Measurements from ENCODE around the gene MRE11.

MRE11 gene

GRCh38 chr11:94493281-94494125 lies at the start of gene MRE11, which contains the start of gene ANKRD49:
TSS of gene MRE11 (minus strand) at chr11:94493844. CDS start at chr11:94492801, 1,043 bp downstream.
TSS of gene ANKRD49 (plus strand) at chr11:94493984. CDS start at chr11:94496694, 2,710 bp downstream.
- 0 out of 2 replicates have a peak, but pooled peaks have one; percentile 4 for TF ChIP-seq GATA2 (IDR thresholded peaks at IDR 0.05; ENCODE audit: low read depth, low read length)
- TF ChIP-seq GATA3 (IDR thresholded peaks at IDR 0.05; ENCODE audit: low read depth, low read length) = no peak

- TF ChIP-seq GATA2 (IDR thresholded peaks at IDR 0.05; ENCODE audit: low read depth, low read length) (no peak), GATA3 (IDR thresholded peaks at IDR 0.05; ENCODE audit: low read depth, low read length) (no peak)
These were observed 45.8 kb upstream of the MRE11 start for GRCh38 chr11:94539420-94539819.

GRCh38 chr11:94537031-94537600 lies 43.5 kb upstream of the MRE11 start:
- TF ChIP-seq GATA3 (IDR thresholded peaks at IDR 0.05; ENCODE audit: low read depth, low read length) = no peak
- no peak for TF ChIP-seq GATA2 (IDR thresholded peaks at IDR 0.05; ENCODE audit: low read depth, low read length)

GRCh38 chr11:94536386-94536785 lies 42.7 kb upstream of the MRE11 start:
- TF ChIP-seq GATA2 (IDR thresholded peaks at IDR 0.05; ENCODE audit: low read depth, low read length) = no peak
- no peak for TF ChIP-seq GATA3 (IDR thresholded peaks at IDR 0.05; ENCODE audit: low read depth, low read length)

- TF ChIP-seq GATA3 (IDR thresholded peaks at IDR 0.05; ENCODE audit: low read depth, low read length) = no peak
- TF ChIP-seq GATA2 (IDR thresholded peaks at IDR 0.05; ENCODE audit: low read depth, low read length) = no peak
These were observed 40.3 kb upstream of the MRE11 start for GRCh38 chr11:94533696-94534630.

GRCh38 chr11:94533206-94533605 lies 39.6 kb upstream of the MRE11 start:
- TF ChIP-seq GATA2 (IDR thresholded peaks at IDR 0.05; ENCODE audit: low read depth, low read length) (no peak), GATA3 (IDR thresholded peaks at IDR 0.05; ENCODE audit: low read depth, low read length) (no peak)

- no peak for TF ChIP-seq GATA2 (IDR thresholded peaks at IDR 0.05; ENCODE audit: low read depth, low read length)
- TF ChIP-seq GATA3 (IDR thresholded peaks at IDR 0.05; ENCODE audit: low read depth, low read length) = no peak
These were observed 38.6 kb upstream of the MRE11 start for GRCh38 chr11:94532211-94532610.

GRCh38 chr11:94528551-94528950 lies 34.9 kb upstream of the MRE11 start:
- TF ChIP-seq GATA2 (IDR thresholded peaks at IDR 0.05; ENCODE audit: low read depth, low read length) (no peak), GATA3 (IDR thresholded peaks at IDR 0.05; ENCODE audit: low read depth, low read length) (no peak)

- TF ChIP-seq GATA2 (IDR thresholded peaks at IDR 0.05; ENCODE audit: low read depth, low read length) = no peak
- TF ChIP-seq GATA3 (IDR thresholded peaks at IDR 0.05; ENCODE audit: low read depth, low read length) = no peak
These were observed 33.2 kb upstream of the MRE11 start for GRCh38 chr11:94526645-94527438.

GRCh38 chr11:94525546-94526324 lies 32.1 kb upstream of the MRE11 start:
- TF ChIP-seq GATA3 (IDR thresholded peaks at IDR 0.05; ENCODE audit: low read depth, low read length) (no peak), GATA2 (IDR thresholded peaks at IDR 0.05; ENCODE audit: low read depth, low read length) (no peak)

- TF ChIP-seq GATA2 (IDR thresholded peaks at IDR 0.05; ENCODE audit: low read depth, low read length) = no peak
- no peak for TF ChIP-seq GATA3 (IDR thresholded peaks at IDR 0.05; ENCODE audit: low read depth, low read length)
These were observed 30.7 kb upstream of the MRE11 start for GRCh38 chr11:94524341-94524740.

- TF ChIP-seq GATA2 (IDR thresholded peaks at IDR 0.05; ENCODE audit: low read depth, low read length) (no peak), GATA3 (IDR thresholded peaks at IDR 0.05; ENCODE audit: low read depth, low read length) (no peak)
These were observed 28.0 kb upstream of the MRE11 start for GRCh38 chr11:94521684-94522083.

All from SH-SY5Y (cell line).